Ovary (tissue), 9 donors: ENCODE data around the gene SLCO3A1. TPM values are rescaled to one million over a fixed set of nuclear protein-coding genes. Genes with fewer than 3 reads are reported as not detected.

Experiments
- DNase-seq, 5 donors: peaks; one replicate each; pipeline ENCODE4 v3.0.0-alpha.2; 2019 to 2020
- H3K27ac ChIP-seq, 2 donors: fragments of 200-600 bp; one replicate each; pipeline versions ENCODE4 v1.5.1 to v1.8.0; 2019 to 2022
- H3K27me3 ChIP-seq: fragments of 200-600 bp; one replicate; pipeline ENCODE4 v1.8.0; 2022
- H3K36me3 ChIP-seq: fragments of 200-600 bp; sonication (generic); one replicate; pipeline ENCODE4 v1.5.1; 2019
- H3K4me1 ChIP-seq: one replicate; pipeline ENCODE4 v1.8.1; 2013; ENCODE audit warnings: mild to moderate bottlenecking, moderate library complexity; ENCODE audit not compliant: insufficient read depth
- H3K4me3 ChIP-seq: fragments of 200-600 bp; sonication (generic); one replicate; pipeline ENCODE4 v1.5.1; 2017
- H3K9me3 ChIP-seq, 2 donors: fragments of 200-600 bp in 1 of 2; sonication (generic) in 1 of 2; one replicate each; pipeline versions ENCODE4 v1.5.1 to v1.8.1; 2013 to 2019; ENCODE audit warnings: mild to moderate bottlenecking in 1 of 2, moderate library complexity in 1 of 2
- EP300 ChIP-seq: sonication (generic); formaldehyde crosslinking; IDR thresholded peaks from one replicate; pipeline ENCODE4 v1.6.1; 2017; ENCODE audit warnings: antibody characterized with exemption
- POLR2A ChIP-seq: fragments of 450-650 bp; IDR thresholded peaks from one replicate; pipeline ENCODE4 v1.6.1; 2017; ENCODE audit warnings: antibody characterized with exemption, mild to moderate bottlenecking, moderate library complexity
- WGBS, 3 donors: extraction: QIAGEN DNeasy Blood & Tissue Kit in 1 of 3; methylation state at CpG; one replicate each; pipeline versions ENCODE4 v1.1.5 to v1.1.7; 2013 to 2017; 5-methylcytosine and 5-hydroxymethylcytosine counted together
- intact Hi-C, 4 donors: fragments of 100-400 bp; cut with DNase I; formaldehyde crosslinking; loops; one replicate each; pipeline versions ENCODE4 v1.11.0 to v1.15.1; 2022 to 2023
- polyA plus RNA-seq, 2 donors: library from polyadenylated mRNA; stranded (reverse); fragments of 200-250 nt in 1 of 2; fragments of 350-450 nt in 1 of 2; fragmentation: Illumina TruSeq in 1 of 2; extraction: RNeasy Lipid Tissue Mini Kit (QIAGEN cat#74804) in 1 of 2; gene quantifications; one replicate each; pipeline ENCODE4 v1.2.3, GENCODE V29; 2013 to 2014
- total RNA-seq, 7 donors: library from RNA; depleted of rRNA in 2 of 7; stranded (reverse); fragments of >200 nt in 2 of 7; fragmentation: NEBNext Ultra II Directional in 3 of 7; extraction: Animal tissue kit (Norgen Biotek cat#: 25700) in 3 of 7; gene quantifications; one replicate each; pipeline versions ENCODE4 v1.1.0 to v1.2.4, GENCODE V29; 2016 to 2023
- TF ChIP-seq, protein P1 (sequence below), 3 donors: fragments of 450-650 bp in 2 of 3; fragments of 200-600 bp in 1 of 3; IDR thresholded peaks; one replicate each; pipeline versions ENCODE4 v1.5.1 to v1.8.0; 2016 to 2022; ENCODE audit warnings: antibody characterized with exemption in 3 of 3, mild to moderate bottlenecking in 1 of 3
- donor health status: DM: no; HTN: no; CAD: no; lungs with moderate emphysema.
- donor health status: DM: no; HTN: no; CAD: no.
- donor health status: Bipolar disorder and iron deficiency.
- donor health status: DM: yes; HTN: yes; CAD: no.
- donor health status: DM: no; HTN: no; CAD: no.
- donor health status: DM: yes; HTN: yes; CAD: no.

SLCO3A1 gene
- total and polyA plus RNA-seq, 9 donors: 5.0 to 20.0 (median 12.5) TPM

DNA sequence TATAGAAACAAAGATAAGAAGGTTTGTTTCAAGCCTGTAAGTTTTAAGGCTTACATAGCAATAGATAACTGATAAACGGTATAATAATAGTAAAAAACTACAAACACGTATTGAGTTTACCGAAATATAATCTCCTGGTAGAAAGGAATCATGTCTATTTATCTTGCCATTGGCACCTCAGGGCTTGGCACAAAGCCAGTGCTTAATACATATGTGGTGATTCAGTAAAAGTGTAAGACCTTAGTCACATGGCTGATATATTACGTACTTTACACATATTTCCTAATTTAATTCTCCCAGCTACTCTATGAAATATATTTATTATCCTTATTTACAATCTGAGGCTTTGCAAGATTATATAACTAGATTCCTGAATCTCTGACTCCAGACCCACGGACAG is 32.0 kb upstream of the SLCO3A1 start:
- Histone ChIP-seq H3K4me3 (no peak overlapping the region), H3K27me3 (no peaks in the 10 kb centered on the region), H3K4me1 (no peaks in the 10 kb centered on the region), H3K9me3 (no peaks in the 10 kb centered on the region), H3K27ac (no peak overlapping the region), H3K36me3 (no peaks in the 10 kb centered on the region)
- TF ChIP-seq, protein P1, sequence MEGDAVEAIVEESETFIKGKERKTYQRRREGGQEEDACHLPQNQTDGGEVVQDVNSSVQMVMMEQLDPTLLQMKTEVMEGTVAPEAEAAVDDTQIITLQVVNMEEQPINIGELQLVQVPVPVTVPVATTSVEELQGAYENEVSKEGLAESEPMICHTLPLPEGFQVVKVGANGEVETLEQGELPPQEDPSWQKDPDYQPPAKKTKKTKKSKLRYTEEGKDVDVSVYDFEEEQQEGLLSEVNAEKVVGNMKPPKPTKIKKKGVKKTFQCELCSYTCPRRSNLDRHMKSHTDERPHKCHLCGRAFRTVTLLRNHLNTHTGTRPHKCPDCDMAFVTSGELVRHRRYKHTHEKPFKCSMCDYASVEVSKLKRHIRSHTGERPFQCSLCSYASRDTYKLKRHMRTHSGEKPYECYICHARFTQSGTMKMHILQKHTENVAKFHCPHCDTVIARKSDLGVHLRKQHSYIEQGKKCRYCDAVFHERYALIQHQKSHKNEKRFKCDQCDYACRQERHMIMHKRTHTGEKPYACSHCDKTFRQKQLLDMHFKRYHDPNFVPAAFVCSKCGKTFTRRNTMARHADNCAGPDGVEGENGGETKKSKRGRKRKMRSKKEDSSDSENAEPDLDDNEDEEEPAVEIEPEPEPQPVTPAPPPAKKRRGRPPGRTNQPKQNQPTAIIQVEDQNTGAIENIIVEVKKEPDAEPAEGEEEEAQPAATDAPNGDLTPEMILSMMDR (IDR thresholded peaks at IDR 0.05): no peak
- TF ChIP-seq EP300: no peak
- TF ChIP-seq POLR2A: no peak
- intact Hi-C loops: no loop called here
- DNase-seq: no peak
- 81 to 90% (median 89%) methylated on average over 5 of the region's 5 CpGs for WGBS, 3 donors

GRCh38 chr15:91824256-91824655 is 29.3 kb upstream of the SLCO3A1 start:
- H3K36me3 ChIP-seq: no peaks in the 10 kb centered on the region
- intact Hi-C loops: no loop called here
- no peak overlapping the region for H3K4me3 ChIP-seq
- DNase-seq: peak in 1 of 5 donors; percentile 29
- H3K27ac ChIP-seq: no peak overlapping the region
- TF ChIP-seq EP300: no peak
- TF ChIP-seq, protein P1 (IDR thresholded peaks at IDR 0.05): no peak
- no peak for TF ChIP-seq POLR2A
- H3K9me3 ChIP-seq: no peaks in the 10 kb centered on the region
- H3K4me1 ChIP-seq: no peaks in the 10 kb centered on the region
- 4 to 15% (median 6%) methylated on average over 3 of the region's 3 CpGs for WGBS, 3 donors
- H3K27me3 ChIP-seq: no peaks in the 10 kb centered on the region

- Histone ChIP-seq H3K4me1 (no peaks in the 10 kb centered on the region), H3K36me3 (no peaks in the 10 kb centered on the region), H3K4me3 (no peak overlapping the region), H3K27ac (no peak overlapping the region), H3K27me3 (no peaks in the 10 kb centered on the region), H3K9me3 (no peaks in the 10 kb centered on the region)
- WGBS, 3 donors: 54 to 60% (median 58%) methylated on average over 5 of the region's 5 CpGs
- intact Hi-C loops: no loop called here
- TF ChIP-seq, protein P1 (IDR thresholded peaks at IDR 0.05): no peak
- no peak for TF ChIP-seq POLR2A
- no peak for TF ChIP-seq EP300
- DNase-seq: no peak
Observed at GRCh38 chr15:91826443-91826842, 27.1 kb upstream of the SLCO3A1 start.

- Histone ChIP-seq H3K4me3 (no peak overlapping the region), H3K27me3 (no peaks in the 10 kb centered on the region), H3K9me3 (no peaks in the 10 kb centered on the region), H3K36me3 (no peaks in the 10 kb centered on the region), H3K27ac (no peak overlapping the region), H3K4me1 (no peaks in the 10 kb centered on the region)
- TF ChIP-seq, protein P1 (IDR thresholded peaks at IDR 0.05): no peak
- TF ChIP-seq EP300 (no peak), POLR2A (no peak)
- DNase-seq: no peak
- 53 to 79% (median 73%) methylated on average over 2 of the region's 2 CpGs for WGBS, 3 donors
- intact Hi-C loops: no loop called here
Observed at GRCh38 chr15:91833056-91833455, 20.5 kb upstream of the SLCO3A1 start.
